MCF 10A (cell line): ENCODE results near the gene FAM219B. TPM values are rescaled to one million over a fixed set of nuclear protein-coding genes. Genes with fewer than 3 reads are reported as not detected.
"Not testable (repeated sequence)": the region's sequence is repeated elsewhere in the genome, so short reads cannot be mapped to it uniquely, and the experiment has no call there.

Experiments
- BruUV-seq: library from RNA; stranded (reverse); fragments of 400-500 nt; replicated peaks from 2 replicates; lab custom pipeline; 2021; lab: Mats Ljungman, UMichigan
- CTCF ChIA-PET: fragments of 300-600 bp; sonication (Branson Sonifier 250); formaldehyde crosslinking; extraction: SDS; loops from one replicate; lab custom pipeline; 2021; ENCODE audit warnings: antibody characterized with exemption, inconsistent platforms; lab: Yijun Ruan, JAX
- POLR2A ChIA-PET: fragments of 300-600, 350-650 bp; sonication (Branson Sonifier 250); formaldehyde crosslinking; extraction: SDS; loops from one replicate; lab custom pipeline; 2020; ENCODE audit warnings: antibody characterized with exemption, inconsistent platforms; lab: Yijun Ruan, JAX
- DNase-seq: peaks from one replicate; pipeline ENCODE4 v3.0.0-alpha.2; 2018; ENCODE audit not compliant: unreplicated experiment
- H3K27ac Mint-ChIP-seq: one replicate; pipeline ENCODE4 v1.8.0; 2022; ENCODE audit warnings: mild to moderate bottlenecking, low read depth, mixed read lengths; ENCODE audit not compliant: unreplicated experiment
- H3K27me3 Mint-ChIP-seq: one replicate; pipeline ENCODE4 v1.8.0; 2022; ENCODE audit warnings: mixed read lengths; ENCODE audit not compliant: insufficient read depth, unreplicated experiment
- H3K36me3 Mint-ChIP-seq: one replicate; pipeline ENCODE4 v1.8.0; 2022; ENCODE audit warnings: mild to moderate bottlenecking, moderate library complexity, mixed read lengths; ENCODE audit not compliant: insufficient read depth, unreplicated experiment
- H3K4me1 Mint-ChIP-seq: one replicate; pipeline ENCODE4 v1.8.0; 2022; ENCODE audit warnings: mixed read lengths; ENCODE audit not compliant: insufficient read depth, unreplicated experiment
- H3K4me3 Mint-ChIP-seq: one replicate; pipeline ENCODE4 v1.8.0; 2022; ENCODE audit warnings: mild to moderate bottlenecking, moderate library complexity, mixed read lengths; ENCODE audit not compliant: unreplicated experiment
- H3K9me3 Mint-ChIP-seq: one replicate; pipeline ENCODE4 v1.8.0; 2022; ENCODE audit warnings: mixed read lengths; ENCODE audit not compliant: unreplicated experiment
- intact Hi-C: fragments of 100-400 bp; cut with micrococcal nuclease; formaldehyde crosslinking; loops from 2 replicates; pipeline ENCODE4 v1.14.1; 2022
- total RNA-seq: library from RNA; stranded (reverse); gene quantifications from 2 replicates; pipeline ENCODE4 v1.2.3, GENCODE V29; 2022
- TF ChIP-seq, protein P1 (sequence below): fragments of 200-600 bp; IDR thresholded peaks from one replicate; pipeline ENCODE4 v1.8.0; 2022; ENCODE audit warnings: antibody characterized with exemption, mild to moderate bottlenecking; ENCODE audit not compliant: unreplicated experiment

The FAM219B gene
- total RNA-seq, 1 experiment from 2014 or later, result 62.9 TPM

GRCh38 chr15:74895830-74896229, 10.8 kb downstream of the FAM219B start:
- Mint-ChIP-seq H3K4me3 (no peak overlapping the region), H3K4me1 (peaks cover 12% of the 10 kb centered on the region), H3K36me3 (peaks cover 33% of the 10 kb centered on the region), H3K27ac (no peak overlapping the region), H3K27me3 (no peaks in the 10 kb centered on the region), H3K9me3 (no peaks in the 10 kb centered on the region)
- CTCF ChIA-PET, result interaction anchor here (0.6 to 1.0 kb wide), 5 partner anchors 10 to 402 kb away, joined by 3 to 5 read pairs (median 3); partner anchors contain the start of gene ULK3
- intact Hi-C loops, result no loop called here
- no TSS peak for BruUV-seq
- POLR2A ChIA-PET, result interaction anchor here (0.7 to 1.2 kb wide), 3 partner anchors 10 to 139 kb away, joined by 3 to 8 read pairs (median 5); partner anchors contain the start of gene FAM219B
- TF ChIP-seq, protein P1, sequence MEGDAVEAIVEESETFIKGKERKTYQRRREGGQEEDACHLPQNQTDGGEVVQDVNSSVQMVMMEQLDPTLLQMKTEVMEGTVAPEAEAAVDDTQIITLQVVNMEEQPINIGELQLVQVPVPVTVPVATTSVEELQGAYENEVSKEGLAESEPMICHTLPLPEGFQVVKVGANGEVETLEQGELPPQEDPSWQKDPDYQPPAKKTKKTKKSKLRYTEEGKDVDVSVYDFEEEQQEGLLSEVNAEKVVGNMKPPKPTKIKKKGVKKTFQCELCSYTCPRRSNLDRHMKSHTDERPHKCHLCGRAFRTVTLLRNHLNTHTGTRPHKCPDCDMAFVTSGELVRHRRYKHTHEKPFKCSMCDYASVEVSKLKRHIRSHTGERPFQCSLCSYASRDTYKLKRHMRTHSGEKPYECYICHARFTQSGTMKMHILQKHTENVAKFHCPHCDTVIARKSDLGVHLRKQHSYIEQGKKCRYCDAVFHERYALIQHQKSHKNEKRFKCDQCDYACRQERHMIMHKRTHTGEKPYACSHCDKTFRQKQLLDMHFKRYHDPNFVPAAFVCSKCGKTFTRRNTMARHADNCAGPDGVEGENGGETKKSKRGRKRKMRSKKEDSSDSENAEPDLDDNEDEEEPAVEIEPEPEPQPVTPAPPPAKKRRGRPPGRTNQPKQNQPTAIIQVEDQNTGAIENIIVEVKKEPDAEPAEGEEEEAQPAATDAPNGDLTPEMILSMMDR, result no peak
- DNase-seq, result no peak

DNA sequence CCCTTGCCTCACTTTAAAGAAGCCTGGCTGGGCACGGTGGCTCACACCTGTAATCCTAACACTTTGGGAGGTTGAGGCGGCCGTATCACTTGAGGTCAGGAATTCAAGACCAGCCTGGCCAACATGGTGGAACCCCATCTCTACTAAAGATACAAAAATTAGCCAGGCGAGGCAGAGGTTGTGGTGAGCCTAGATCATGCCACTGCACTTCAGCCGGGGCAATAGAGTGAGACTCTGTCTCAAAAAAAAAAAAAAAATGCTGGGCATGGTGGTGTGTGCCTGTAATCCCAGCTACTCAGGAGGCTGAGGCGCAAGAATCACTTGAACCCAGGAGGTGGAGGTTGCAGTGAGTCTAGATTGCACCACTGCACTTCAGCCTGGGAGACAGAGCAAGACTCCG, 12.3 kb downstream of the FAM219B start:
- Mint-ChIP-seq H3K4me1 (peaks cover 22% of the 10 kb centered on the region), H3K36me3 (peaks cover 28% of the 10 kb centered on the region)
- H3K27ac Mint-ChIP-seq, H3K27me3 Mint-ChIP-seq, intact Hi-C loops, DNase-seq, BruUV-seq, H3K9me3 Mint-ChIP-seq, H3K4me3 Mint-ChIP-seq: not testable (repeated sequence)
- POLR2A ChIA-PET, result interaction anchor here (0.7 to 1.5 kb wide), 2 partner anchors 12 to 325 kb away, joined by 3 to 5 read pairs; partner anchors contain the start of gene FAM219B
- CTCF ChIA-PET, result interaction anchor here (0.6 kb wide), 1 partner anchor 185 kb away, joined by 3 read pairs; no protein-coding TSS in a partner anchor

DNA sequence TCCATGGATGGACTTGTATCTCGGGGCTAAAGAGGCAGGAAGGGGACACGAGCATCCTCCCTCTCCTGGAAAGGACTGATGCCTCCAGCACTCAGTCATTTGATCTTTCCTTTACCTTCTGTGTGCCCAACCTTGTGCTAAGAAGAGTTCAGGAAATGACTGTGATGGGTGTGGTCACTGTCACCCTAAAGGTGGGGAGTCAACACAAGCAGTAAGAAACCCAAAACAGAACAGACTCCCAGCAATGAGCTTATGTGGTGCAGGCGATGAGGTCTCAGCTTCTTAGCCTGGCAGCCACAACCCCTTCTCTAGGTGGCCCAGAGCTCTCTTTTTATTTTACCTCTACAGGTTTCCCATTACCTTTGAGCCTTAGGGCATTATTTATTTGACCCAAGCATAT, 13.0 kb downstream of the FAM219B start:
- Mint-ChIP-seq H3K36me3 (peaks cover 24% of the 10 kb centered on the region), H3K9me3 (no peaks in the 10 kb centered on the region), H3K27ac (no peak overlapping the region), H3K27me3 (no peaks in the 10 kb centered on the region), H3K4me3 (no peak overlapping the region), H3K4me1 (peaks cover 25% of the 10 kb centered on the region)
- BruUV-seq, result no TSS peak
- ChIA-PET POLR2A (interaction anchor here (0.7 to 2.0 kb wide), 3 partner anchors 8 to 13 kb away, joined by 5 to 7 read pairs (median 5); partner anchors contain the start of gene FAM219B), CTCF (interaction anchor here (0.6 to 0.9 kb wide), 2 partner anchors 9 to 178 kb away, joined by 3 to 4 read pairs; no protein-coding TSS in a partner anchor)
- DNase-seq, result no peak
- TF ChIP-seq, protein P1, result no peak
- intact Hi-C loops, result no loop called here

DNA sequence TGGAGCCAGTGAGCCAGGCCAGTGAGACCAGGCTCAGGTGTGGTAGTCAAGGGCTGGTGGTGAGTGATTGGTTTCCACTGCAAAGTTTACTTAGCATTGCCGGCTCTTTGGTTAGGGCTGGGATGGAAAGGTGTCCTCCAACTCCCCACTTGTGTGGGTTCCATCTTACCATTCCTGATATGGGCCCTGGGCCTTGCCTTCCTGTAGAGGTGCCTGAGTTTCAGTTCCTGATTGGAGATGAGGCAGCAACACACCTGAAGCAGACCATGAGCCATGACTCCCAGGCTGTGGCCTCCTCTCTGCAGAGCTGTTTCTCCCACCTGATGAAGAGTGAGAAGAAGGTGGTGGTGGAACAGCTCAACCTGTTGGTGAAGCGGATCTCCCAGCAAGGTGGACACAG, 13.7 kb downstream of the FAM219B start:
- H3K27ac Mint-ChIP-seq, result no peak overlapping the region
- intact Hi-C loops, result no loop called here
- peaks cover 24% of the 10 kb centered on the region for H3K36me3 Mint-ChIP-seq
- H3K4me1 Mint-ChIP-seq, result peaks cover 25% of the 10 kb centered on the region
- no peaks in the 10 kb centered on the region for H3K9me3 Mint-ChIP-seq
- H3K4me3 Mint-ChIP-seq, result no peak overlapping the region
- no TSS peak for BruUV-seq
- ChIA-PET CTCF (interaction anchor here (5.0 kb wide), 1 partner anchor 8 kb away, joined by 38 read pairs; no protein-coding TSS in a partner anchor), POLR2A (interaction anchor here (2.0 kb wide), 1 partner anchor 9 kb away, joined by 7 read pairs; no protein-coding TSS in a partner anchor)
- no peaks in the 10 kb centered on the region for H3K27me3 Mint-ChIP-seq
- TF ChIP-seq, protein P1, result no peak
- no peak for DNase-seq
